ENCODE data around the gene UNK. TPM values are rescaled to one million over a fixed set of nuclear protein-coding genes. Genes with fewer than 3 reads are reported as not detected.

The UNK gene
- total and polyA plus RNA-seq, 2 of the 13 experiments (the other 11 are each of a cell fraction or from before 2014, with no cell fraction given), result 31.6 to 33.0 TPM

GRCh38 chr17:75799402-75799801 is 14.8 kb downstream of the UNK start (continued):
- TF ChIP-seq MTERF4 (CRISPR knock-in tag; IDR thresholded peaks at IDR 0.05) (no peak), KDM5A (IDR thresholded peaks at IDR 0.05; ENCODE audit: borderline replicate concordance, low read length) (no peak), HES4 (CRISPR knock-in tag; IDR thresholded peaks at IDR 0.05; ENCODE audit: borderline replicate concordance) (no peak), ZNF646 (CRISPR knock-in tag; IDR thresholded peaks at IDR 0.05) (no peak), MTA1 (CRISPR knock-in tag; IDR thresholded peaks at IDR 0.05; ENCODE audit: borderline replicate concordance) (no peak)

GRCh38 chr17:75803883-75804282 is 19.3 kb downstream of the UNK start:
- CTCF ChIA-PET (ENCODE audit: low intra/inter-chr PET ratio, low total read pairs), result no interaction called here
- WGBS (ENCODE audit: low lambda C conversion rate), result 94% methylated on average over 1 of the region's 1 CpG
- BruUV-seq (replicated peaks), result no TSS peak

More at GRCh38 chr17:75803883-75804282, 19.3 kb downstream of the UNK start:
- in situ Hi-C loops (cut with HindIII; ENCODE audit: extremely low pct_ligation_motif_present, low pct_unique_long_range_greater_than_20kb), result no loop called here
- Histone ChIP-seq H3K27ac (ENCODE audit: extremely low read length, insufficient read depth, low read length) (no peak overlapping the region), H3K79me2 (ENCODE audit: insufficient read depth, low read length) (peaks cover 7% of the 10 kb centered on the region), H4K20me1 (ENCODE audit: insufficient read depth, low read length) (no peaks in the 10 kb centered on the region), H3K9ac (ENCODE audit: insufficient read depth, low read depth, low read length) (no peak overlapping the region), H3K27me3 (ENCODE audit: control insufficient read depth in 1 of 2, insufficient read depth in 2 of 2, low read length in 2 of 2) (no peaks in the 10 kb centered on the region), H2AFZ (ENCODE audit: low read length) (no peak overlapping the region), H3K4me1 (ENCODE audit: insufficient read depth, low read length) (no peaks in the 10 kb centered on the region), H3K4me2 (ENCODE audit: low read depth, low read length) (no peak overlapping the region), H3K9me3 (ENCODE audit: low read length) (no peaks in the 10 kb centered on the region), H3K36me3 (replicated peaks in 1 of 2; ENCODE audit: control insufficient read depth in 1 of 2, insufficient read depth in 2 of 2, low read length in 2 of 2) (peaks cover 12 to 29% of the 10 kb centered on the region in 2 experiments), H3K4me3 (replicated peaks in 1 of 3; ENCODE audit: insufficient read depth in 1 of 3, low read depth in 2 of 3, low read length in 3 of 3) (no peak overlapping the region)
- TF ChIP-seq RXRA (CRISPR knock-in tag; IDR thresholded peaks at IDR 0.05), result no peak
- no peak for TF ChIP-seq CENPBD1 (CRISPR knock-in tag; IDR thresholded peaks at IDR 0.05; ENCODE audit: borderline replicate concordance, low read depth)
- no peak for TF ChIP-seq PAWR (CRISPR knock-in tag; IDR thresholded peaks at IDR 0.05; ENCODE audit: borderline replicate concordance)
- TF ChIP-seq ZNF703 (CRISPR knock-in tag; IDR thresholded peaks at IDR 0.05; ENCODE audit: borderline replicate concordance), result no peak
- TF ChIP-seq MXD1 (CRISPR knock-in tag; IDR thresholded peaks at IDR 0.05), result no peak
- FAIRE-seq (no peak), DNase-seq (ENCODE audit: low spot score) (no peak), ATAC-seq (no peak)
- POLR2A ChIA-PET, result interaction anchor here (0.9 to 2.4 kb wide), 3 partner anchors 24 to 69 kb away, joined by 3 to 14 read pairs (median 4); partner anchors contain the start of gene WBP2
- intact Hi-C loops (cut with micrococcal nuclease; ENCODE audit: unreplicated experiment), result no loop called here

Measured in HepG2 (cell line).